ENCODE measurements around the gene AKIRIN2. TPM values are rescaled to one million over a fixed set of nuclear protein-coding genes. Genes with fewer than 3 reads are reported as not detected.
A peak's percentile ranks its signal among the peaks of the same experiment; 100 is the strongest.

AKIRIN2 gene
- total and polyA plus RNA-seq, 12 donors = 14.8 to 56.0 (median 43.1) TPM

DNA sequence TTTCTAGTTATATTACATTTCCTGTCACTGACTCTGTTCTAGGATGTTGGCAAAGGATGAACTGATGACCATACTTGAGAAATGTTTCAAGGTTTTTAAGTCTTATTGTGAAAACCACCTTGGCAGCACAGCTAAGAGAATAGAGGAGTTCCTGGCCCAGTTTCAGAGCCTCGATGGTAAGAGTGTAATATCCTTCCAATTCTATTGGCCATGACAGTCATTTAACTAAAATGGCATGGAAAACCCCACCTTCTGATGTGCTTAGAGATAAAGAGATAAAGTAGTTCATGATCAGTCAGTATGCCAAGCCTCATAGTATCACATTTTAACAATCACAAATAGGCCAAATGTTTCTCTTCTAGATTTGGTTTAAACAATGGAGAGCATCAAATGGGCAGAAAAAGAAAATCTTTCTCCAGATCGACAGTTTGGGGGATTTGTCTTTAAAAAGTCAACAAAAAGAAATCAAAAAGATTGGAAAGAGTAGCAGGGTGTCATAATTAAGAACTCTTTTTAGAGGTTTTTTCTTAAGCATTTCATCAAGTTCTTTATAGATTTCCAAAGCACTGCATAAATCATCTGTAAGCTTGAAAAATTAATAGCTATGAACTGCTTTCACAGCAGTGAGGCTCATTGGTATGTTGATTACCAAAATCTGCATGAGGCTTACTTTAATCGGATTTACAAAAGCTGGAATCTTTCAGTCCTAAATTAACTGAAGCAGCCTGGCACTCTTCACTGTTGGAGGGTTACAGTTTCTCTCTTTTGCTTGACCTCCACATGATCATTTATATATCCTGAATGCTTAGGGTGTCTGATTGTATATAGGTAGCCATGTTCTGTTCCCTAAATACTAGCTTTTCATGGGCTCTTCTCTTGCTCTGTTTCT lies 48.7 kb downstream of the AKIRIN2 start:
- H3K27ac ChIP-seq = no peak overlapping the region
- peaks cover 0 to 79% (median 0%) of the 10 kb centered on the region in 9 donors for H3K36me3 ChIP-seq
- no peak for ATAC-seq
- peaks cover 0 to 12% (median 1%) of the 10 kb centered on the region in 9 donors for H3K4me1 ChIP-seq
- intact Hi-C loops (cut with DNase I) = no loop called here
- H3K9me3 ChIP-seq = no peaks in the 10 kb centered on the region
- 67 to 72% methylated on average over 3 of the region's 3 CpGs for WGBS, 2 donors
- DNase-seq = no peak
- H3K4me3 ChIP-seq = no peak overlapping the region
- H3K27me3 ChIP-seq = no peaks in the 10 kb centered on the region
- no peak for TF ChIP-seq CTCF (IDR thresholded peaks at IDR 0.05)

DNA sequence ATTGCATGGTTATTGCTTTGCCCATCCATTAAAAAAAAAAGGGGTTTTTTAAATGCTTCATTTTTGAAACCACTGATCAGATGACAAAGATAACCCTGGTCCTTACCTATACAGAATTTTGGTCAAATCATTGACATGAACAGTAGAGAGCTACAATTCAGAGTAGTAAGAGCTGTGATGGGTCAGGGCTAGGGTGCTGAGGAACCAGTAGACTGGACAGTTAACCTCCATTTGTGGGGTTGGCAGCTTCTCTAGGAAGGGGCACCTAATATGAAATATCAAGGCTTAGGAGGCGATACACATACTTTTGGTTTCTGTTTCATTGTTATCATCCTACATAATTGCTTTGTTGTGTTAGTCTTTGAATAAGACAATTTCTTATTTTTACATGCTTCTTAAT lies 57.0 kb downstream of the AKIRIN2 start:
- no peaks in the 10 kb centered on the region for H3K9me3 ChIP-seq
- WGBS, 2 donors = 69 to 81% methylated on average over 1 of the region's 1 CpG

GRCh38 chr6:87641065-87641692 lies 60.9 kb downstream of the AKIRIN2 start:
- peaks cover 0 to 3% (median 0%) of the 10 kb centered on the region in 9 donors for H3K4me1 ChIP-seq
- no peaks in the 10 kb centered on the region for H3K27me3 ChIP-seq
- DNase-seq (no peak), ATAC-seq (peak in 1 of 8 donors; percentile 61)
- WGBS, 2 donors = 48 to 63% methylated on average over 1 of the region's 1 CpG
- H3K36me3 ChIP-seq = peaks cover 0 to 61% (median 7%) of the 10 kb centered on the region in 9 donors
- no peaks in the 10 kb centered on the region for H3K9me3 ChIP-seq
- no peak overlapping the region for H3K4me3 ChIP-seq
- intact Hi-C loops (cut with DNase I) = no loop called here
- H3K27ac ChIP-seq = no peak overlapping the region
- no peak for TF ChIP-seq CTCF (IDR thresholded peaks at IDR 0.05)

More for the DNA sequence above, 57.0 kb downstream of the AKIRIN2 start:
- no peak for TF ChIP-seq CTCF (IDR thresholded peaks at IDR 0.05)
- no peak for DNase-seq
- no peak for ATAC-seq
- Histone ChIP-seq H3K4me3 (peak overlapping the region in 4 of 10 donors; percentile 9 to 18 (median 13)), H3K27ac (peak overlapping the region in 3 of 10 donors; percentile 4 to 32 (median 23)), H3K27me3 (no peaks in the 10 kb centered on the region), H3K4me1 (peaks cover 0 to 3% (median 0%) of the 10 kb centered on the region in 9 donors), H3K36me3 (peaks cover 0 to 46% (median 4%) of the 10 kb centered on the region in 9 donors)
- intact Hi-C loops (cut with DNase I) = no loop called here

GRCh38 chr6:87639373-87639772 lies 62.7 kb downstream of the AKIRIN2 start:
- Histone ChIP-seq H3K9me3 (no peaks in the 10 kb centered on the region), H3K27ac (no peak overlapping the region), H3K36me3 (peaks cover 0 to 79% (median 7%) of the 10 kb centered on the region in 9 donors), H3K4me1 (no peaks in the 10 kb centered on the region), H3K27me3 (no peaks in the 10 kb centered on the region), H3K4me3 (no peak overlapping the region)
- ATAC-seq (no peak), DNase-seq (no peak)
- no peak for TF ChIP-seq CTCF (IDR thresholded peaks at IDR 0.05)
- intact Hi-C loops (cut with DNase I) = no loop called here
- WGBS, 2 donors = 100% methylated on average over 4 of the region's 4 CpGs
